ENCODE data around the gene CD2AP.

DNA sequence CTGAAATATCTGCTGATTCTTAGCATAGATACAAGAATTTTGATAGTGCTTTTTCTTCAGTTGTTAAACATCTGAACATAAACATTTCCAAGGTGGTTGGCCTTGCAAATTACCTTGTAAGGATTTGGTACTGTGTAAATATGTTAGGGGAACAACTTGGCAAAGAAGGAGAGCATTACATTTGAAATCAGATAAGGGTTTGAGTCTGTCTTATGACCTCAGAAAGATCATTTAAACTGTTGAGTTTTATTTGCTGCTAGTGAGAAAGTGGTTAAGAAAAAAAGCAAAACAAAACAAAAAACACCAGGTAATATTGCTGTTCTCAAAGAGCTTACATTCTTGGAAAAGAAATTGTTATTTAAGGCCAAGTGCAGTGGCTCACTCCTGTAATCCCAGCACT, 56.5 kb downstream of the CD2AP start:
- TF ChIP-seq TAF1 (IDR thresholded peaks at IDR 0.05; ENCODE audit: borderline replicate concordance, insufficient read depth, low read length), result no peak
- TF ChIP-seq, protein P1, sequence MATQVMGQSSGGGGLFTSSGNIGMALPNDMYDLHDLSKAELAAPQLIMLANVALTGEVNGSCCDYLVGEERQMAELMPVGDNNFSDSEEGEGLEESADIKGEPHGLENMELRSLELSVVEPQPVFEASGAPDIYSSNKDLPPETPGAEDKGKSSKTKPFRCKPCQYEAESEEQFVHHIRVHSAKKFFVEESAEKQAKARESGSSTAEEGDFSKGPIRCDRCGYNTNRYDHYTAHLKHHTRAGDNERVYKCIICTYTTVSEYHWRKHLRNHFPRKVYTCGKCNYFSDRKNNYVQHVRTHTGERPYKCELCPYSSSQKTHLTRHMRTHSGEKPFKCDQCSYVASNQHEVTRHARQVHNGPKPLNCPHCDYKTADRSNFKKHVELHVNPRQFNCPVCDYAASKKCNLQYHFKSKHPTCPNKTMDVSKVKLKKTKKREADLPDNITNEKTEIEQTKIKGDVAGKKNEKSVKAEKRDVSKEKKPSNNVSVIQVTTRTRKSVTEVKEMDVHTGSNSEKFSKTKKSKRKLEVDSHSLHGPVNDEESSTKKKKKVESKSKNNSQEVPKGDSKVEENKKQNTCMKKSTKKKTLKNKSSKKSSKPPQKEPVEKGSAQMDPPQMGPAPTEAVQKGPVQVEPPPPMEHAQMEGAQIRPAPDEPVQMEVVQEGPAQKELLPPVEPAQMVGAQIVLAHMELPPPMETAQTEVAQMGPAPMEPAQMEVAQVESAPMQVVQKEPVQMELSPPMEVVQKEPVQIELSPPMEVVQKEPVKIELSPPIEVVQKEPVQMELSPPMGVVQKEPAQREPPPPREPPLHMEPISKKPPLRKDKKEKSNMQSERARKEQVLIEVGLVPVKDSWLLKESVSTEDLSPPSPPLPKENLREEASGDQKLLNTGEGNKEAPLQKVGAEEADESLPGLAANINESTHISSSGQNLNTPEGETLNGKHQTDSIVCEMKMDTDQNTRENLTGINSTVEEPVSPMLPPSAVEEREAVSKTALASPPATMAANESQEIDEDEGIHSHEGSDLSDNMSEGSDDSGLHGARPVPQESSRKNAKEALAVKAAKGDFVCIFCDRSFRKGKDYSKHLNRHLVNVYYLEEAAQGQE (IDR thresholded peaks at IDR 0.05; ENCODE audit: insufficient read depth in 1 of 2, low read depth in 2 of 2, low read length in 2 of 2), result no peak

Data from PFSK-1 (cell line).